DND-41 (cell line): ENCODE measurements around the gene FAM98A.

Experiments
- ATAC-seq: fragments of 200-7000 bp; cut with Tn5 transposase; 3 replicates; pipeline ENCODE4 v1.9.1; 2021; ENCODE audit warnings: low read depth; ENCODE audit not compliant: insufficient read depth
- DNase-seq: peaks from one replicate; pipeline ENCODE4 v3.0.0-alpha.2; 2020
- H2AFZ ChIP-seq: 2 replicates; pipeline ENCODE4 v1.6.0; 2012; ENCODE audit warnings: low read depth, low read length
- H3K27ac ChIP-seq: 2 replicates; pipeline ENCODE4 v1.5.1; 2012; ENCODE audit warnings: low read length, inconsistent platforms
- H3K27me3 ChIP-seq: fragments of 200-600 bp; sonication (generic); 2 replicates; pipeline ENCODE4 v1.6.0; 2012; ENCODE audit warnings: low read length, mild to moderate bottlenecking, inconsistent platforms; ENCODE audit not compliant: insufficient read depth, poor library complexity
- H3K36me3 ChIP-seq: 2 replicates; pipeline ENCODE4 v1.5.1; 2012; ENCODE audit warnings: low read length, inconsistent platforms; ENCODE audit not compliant: insufficient read depth
- H3K4me1 ChIP-seq: 2 replicates; pipeline ENCODE4 v1.5.1; 2012; ENCODE audit warnings: mild to moderate bottlenecking, low read length; ENCODE audit not compliant: insufficient read depth
- H3K4me2 ChIP-seq: 2 replicates; pipeline ENCODE4 v1.6.0; 2012; ENCODE audit warnings: mild to moderate bottlenecking, moderate library complexity, low read length, inconsistent platforms; ENCODE audit not compliant: insufficient read depth
- H3K4me3 ChIP-seq, 2 experiments: fragments of 200-600 bp in 1 of 2; shearing (Covaris generic) in 1 of 2; 2 replicates each; pipeline ENCODE4 v1.5.1; 2012 to 2016; ENCODE audit warnings: inconsistent platforms in 2 of 2, low read length in 2 of 2, mild to moderate bottlenecking in 2 of 2, low read depth in 1 of 2, moderate library complexity in 1 of 2
- H3K79me2 ChIP-seq: 2 replicates; pipeline ENCODE4 v1.6.0; 2012; ENCODE audit warnings: low read length, inconsistent platforms; ENCODE audit not compliant: insufficient read depth
- H3K9ac ChIP-seq: 2 replicates; pipeline ENCODE4 v1.6.0; 2012; ENCODE audit warnings: low read depth, mild to moderate bottlenecking, inconsistent platforms, low read length, moderate library complexity
- H3K9me3 ChIP-seq: 2 replicates; pipeline ENCODE4 v1.5.1; 2012; ENCODE audit warnings: low read length, moderate library complexity, mild to moderate bottlenecking, inconsistent platforms; ENCODE audit not compliant: insufficient read depth, severe bottlenecking
- H4K20me1 ChIP-seq: 2 replicates; pipeline ENCODE4 v1.6.0; 2012; ENCODE audit warnings: low read length; ENCODE audit not compliant: insufficient read depth
- CTCF ChIP-seq: IDR thresholded peaks from 2 replicates; pipeline ENCODE4 v1.5.1; 2012; ENCODE audit warnings: borderline replicate concordance, low read length, moderate library complexity, mild to moderate bottlenecking; ENCODE audit not compliant: poor library complexity, severe bottlenecking; ENCODE audit errors: extremely low read depth
- EZH2 ChIP-seq: IDR thresholded peaks from 3 replicates; pipeline ENCODE4 v1.6.1; 2012; ENCODE audit warnings: borderline replicate concordance, low read depth, mild to moderate bottlenecking, moderate library complexity, low read length, inconsistent platforms; ENCODE audit not compliant: severe bottlenecking

FAM98A gene

DNA sequence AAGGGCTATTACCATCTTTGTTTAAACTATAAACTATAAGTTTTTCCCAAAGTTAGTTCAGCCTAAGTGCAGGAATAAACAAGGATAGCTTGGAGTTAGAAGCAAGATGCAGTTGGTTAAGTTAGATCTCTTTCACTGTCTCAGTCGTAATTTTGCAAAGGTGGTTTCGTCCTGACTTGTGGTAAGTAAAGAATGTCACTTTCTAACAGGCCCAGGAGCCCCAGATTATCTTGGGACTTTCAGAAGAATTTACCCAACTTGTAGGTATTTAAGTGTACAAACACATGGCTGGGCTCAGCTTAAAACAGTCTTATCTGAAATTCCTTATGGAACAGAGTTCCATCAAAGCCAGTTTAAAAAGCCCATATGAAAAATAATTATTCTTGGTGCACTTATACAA, 18.3 kb upstream of the FAM98A start:
- no peak for DNase-seq
- Histone ChIP-seq H3K4me3 (no peak overlapping the region), H2AFZ (no peak overlapping the region), H4K20me1 (no peaks in the 10 kb centered on the region), H3K36me3 (no peaks in the 10 kb centered on the region), H3K27ac (no peak overlapping the region), H3K9me3 (peaks cover 19% of the 10 kb centered on the region), H3K9ac (no peak overlapping the region), H3K4me2 (no peak overlapping the region), H3K27me3 (no peaks in the 10 kb centered on the region), H3K79me2 (no peaks in the 10 kb centered on the region), H3K4me1 (no peaks in the 10 kb centered on the region)
- no peak for TF ChIP-seq EZH2
- no peak for TF ChIP-seq CTCF
- ATAC-seq: no peak

- H2AFZ ChIP-seq: no peak overlapping the region
- H3K4me3 ChIP-seq: no peak overlapping the region
- no peaks in the 10 kb centered on the region for H3K27me3 ChIP-seq
- no peaks in the 10 kb centered on the region for H3K4me1 ChIP-seq
- TF ChIP-seq CTCF: no peak
- no peak for TF ChIP-seq EZH2
- no peak overlapping the region for H3K9ac ChIP-seq
- no peaks in the 10 kb centered on the region for H3K79me2 ChIP-seq
- H3K4me2 ChIP-seq: no peak overlapping the region
- H3K9me3 ChIP-seq: peaks cover 19% of the 10 kb centered on the region
- no peak for DNase-seq
- no peaks in the 10 kb centered on the region for H4K20me1 ChIP-seq
- no peak for ATAC-seq
- no peak overlapping the region for H3K27ac ChIP-seq
- H3K36me3 ChIP-seq: no peaks in the 10 kb centered on the region
Measured at GRCh38 chr2:33616873-33617272, 17.8 kb upstream of the FAM98A start.

DNA sequence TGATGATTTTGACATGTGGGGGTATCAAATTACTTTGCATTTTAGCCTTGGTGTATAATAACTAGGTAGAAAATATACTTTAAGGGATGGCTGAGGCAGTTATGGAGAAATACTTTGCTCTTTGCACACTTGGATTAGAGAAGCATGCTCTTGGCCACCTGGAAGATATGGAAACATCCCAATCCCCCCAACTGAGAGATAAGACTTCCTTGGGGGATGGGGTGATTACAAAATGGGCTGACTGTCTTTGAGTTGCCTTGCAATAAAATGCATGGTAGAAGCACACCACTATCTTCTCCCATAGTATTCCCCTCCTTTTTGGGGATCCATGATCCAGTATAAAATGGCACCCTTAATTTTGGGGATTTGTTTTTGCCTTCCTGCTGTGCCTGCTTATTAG, 15.1 kb upstream of the FAM98A start:
- Histone ChIP-seq H3K9me3 (peaks cover 19% of the 10 kb centered on the region), H3K9ac (no peak overlapping the region), H3K4me3 (no peak overlapping the region), H3K27me3 (no peaks in the 10 kb centered on the region), H3K4me1 (no peaks in the 10 kb centered on the region), H4K20me1 (no peaks in the 10 kb centered on the region), H3K79me2 (no peaks in the 10 kb centered on the region), H2AFZ (no peak overlapping the region), H3K4me2 (no peak overlapping the region), H3K36me3 (no peaks in the 10 kb centered on the region), H3K27ac (no peak overlapping the region)
- DNase-seq: no peak
- TF ChIP-seq CTCF: no peak
- TF ChIP-seq EZH2: no peak
- ATAC-seq: no peak

DNA sequence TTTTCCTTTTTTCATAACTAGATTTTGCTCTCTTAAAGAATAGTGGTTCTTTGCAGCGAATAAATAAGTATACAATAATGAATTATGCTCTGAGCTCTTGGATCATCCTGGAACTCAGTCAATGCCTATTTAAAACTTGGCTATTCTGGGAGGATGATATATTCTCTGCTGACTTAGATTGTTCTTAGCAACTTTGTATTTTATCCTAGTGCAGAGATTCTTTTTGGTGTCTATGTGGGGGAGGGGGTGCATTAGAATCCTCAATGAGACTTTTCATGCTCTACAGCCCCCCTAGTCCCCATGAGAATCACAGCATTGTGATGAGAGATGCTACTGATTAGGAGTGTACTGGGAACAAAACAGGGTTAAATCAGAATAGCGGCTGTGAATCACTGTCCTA, 8.8 kb upstream of the FAM98A start:
- H3K4me3 ChIP-seq: no peak overlapping the region
- no peak for ATAC-seq
- no peak overlapping the region for H3K9ac ChIP-seq
- DNase-seq: no peak
- no peaks in the 10 kb centered on the region for H3K27me3 ChIP-seq
- no peak for TF ChIP-seq CTCF
- TF ChIP-seq EZH2: no peak
- H3K9me3 ChIP-seq: no peaks in the 10 kb centered on the region
- H3K27ac ChIP-seq: no peak overlapping the region
- no peaks in the 10 kb centered on the region for H3K36me3 ChIP-seq
- H3K4me2 ChIP-seq: no peak overlapping the region
- no peaks in the 10 kb centered on the region for H3K4me1 ChIP-seq
- H2AFZ ChIP-seq: no peak overlapping the region
- no peaks in the 10 kb centered on the region for H3K79me2 ChIP-seq
- no peaks in the 10 kb centered on the region for H4K20me1 ChIP-seq
